Transverse colon (tissue), 4 donors: ENCODE data around the gene DNAJB6. TPM values are rescaled to one million over a fixed set of nuclear protein-coding genes. Genes with fewer than 3 reads are reported as not detected.

ENCODE experiments used
- DNase-seq: peaks from one replicate; pipeline ENCODE4 v3.0.0-alpha.2; 2019
- H3K27ac ChIP-seq, 4 donors: fragments of 200-600 bp; sonication (generic); 2 replicates each; pipeline ENCODE4 v1.5.1; 2016 to 2018; ENCODE audit warnings: inconsistent platforms in 4 of 4
- H3K27me3 ChIP-seq: fragments of 200-600 bp; sonication (generic); 2 replicates; pipeline ENCODE4 v1.5.1; 2017; ENCODE audit warnings: inconsistent platforms
- H3K36me3 ChIP-seq, 4 donors: fragments of 200-600 bp; sonication (generic); 2 replicates each; pipeline ENCODE4 v1.5.1; 2017 to 2019; ENCODE audit warnings: inconsistent platforms in 4 of 4
- H3K4me1 ChIP-seq, 4 donors: fragments of 200-600 bp; sonication (generic); 2 replicates each; pipeline ENCODE4 v1.5.1; 2017 to 2020; ENCODE audit warnings: inconsistent platforms in 4 of 4
- H3K4me3 ChIP-seq, 4 donors: fragments of 200-600 bp; sonication (generic); 1 replicate in 1 of 4; 2 replicates in 3 of 4; pipeline versions ENCODE4 v1.5.1 to v1.6.1; 2017 to 2019; ENCODE audit warnings: inconsistent platforms in 4 of 4
- H3K9me3 ChIP-seq, 2 donors: fragments of 200-600 bp; sonication (generic); 2 replicates each; pipeline ENCODE4 v1.5.1; 2017 to 2019; ENCODE audit warnings: inconsistent platforms in 2 of 2
- EP300 ChIP-seq: sonication (generic); formaldehyde crosslinking; IDR thresholded peaks from one replicate; pipeline ENCODE4 v1.6.1; 2017; ENCODE audit warnings: antibody characterized with exemption, low read depth
- POLR2A ChIP-seq: fragments of 450-650 bp; IDR thresholded peaks from one replicate; pipeline ENCODE4 v1.6.1; 2016; ENCODE audit warnings: antibody characterized with exemption, mild to moderate bottlenecking, moderate library complexity
- POLR2AphosphoS5 ChIP-seq, 3 donors: sonication (generic); formaldehyde crosslinking; IDR thresholded peaks; one replicate each; pipeline ENCODE4 v1.6.1; 2016; ENCODE audit warnings: antibody characterized with exemption in 3 of 3
- WGBS, 2 donors: methylation state at CpG; one replicate each; pipeline ENCODE4 v1.1.5; 2018; ENCODE audit warnings: low coverage in 1 of 2; 5-methylcytosine and 5-hydroxymethylcytosine counted together
- in situ Hi-C, 4 donors: fragments of 200-750 bp; cut with MboI; loops; one replicate each; pipeline versions ENCODE4 v1.15.0 to v1.15.1; 2017; ENCODE audit warnings: low sequenced_read_pairs in 3 of 4, low pct_ligation_motif_present in 1 of 4, low pct_unique_long_range_greater_than_20kb in 1 of 4
- intact Hi-C: fragments of 100-400 bp; cut with DNase I; formaldehyde crosslinking; loops from one replicate; pipeline ENCODE4 v1.15.1; 2023; ENCODE audit warnings: low total_unique reads
- total RNA-seq, 4 donors: library from RNA; depleted of rRNA; stranded (reverse); fragments of >200 nt; gene quantifications; one replicate each; pipeline ENCODE4 v1.1.0, GENCODE V29; 2016
- TF ChIP-seq, protein P1 (sequence below), 5 experiments: fragments of 200-600 bp in 3 of 5; fragments of 450-650 bp in 2 of 5; sonication (generic) in 3 of 5; IDR thresholded peaks; 1 replicate in 2 of 5; 2 replicates in 3 of 5; pipeline ENCODE4 v1.5.1; 2016 to 2017; ENCODE audit warnings: antibody characterized with exemption in 5 of 5, inconsistent platforms in 3 of 5, mild to moderate bottlenecking in 2 of 5, moderate library complexity in 1 of 5

DNAJB6 gene
- total RNA-seq, 4 donors from 2014 or later = 47.0 to 87.6 (median 60.5) TPM

DNA sequence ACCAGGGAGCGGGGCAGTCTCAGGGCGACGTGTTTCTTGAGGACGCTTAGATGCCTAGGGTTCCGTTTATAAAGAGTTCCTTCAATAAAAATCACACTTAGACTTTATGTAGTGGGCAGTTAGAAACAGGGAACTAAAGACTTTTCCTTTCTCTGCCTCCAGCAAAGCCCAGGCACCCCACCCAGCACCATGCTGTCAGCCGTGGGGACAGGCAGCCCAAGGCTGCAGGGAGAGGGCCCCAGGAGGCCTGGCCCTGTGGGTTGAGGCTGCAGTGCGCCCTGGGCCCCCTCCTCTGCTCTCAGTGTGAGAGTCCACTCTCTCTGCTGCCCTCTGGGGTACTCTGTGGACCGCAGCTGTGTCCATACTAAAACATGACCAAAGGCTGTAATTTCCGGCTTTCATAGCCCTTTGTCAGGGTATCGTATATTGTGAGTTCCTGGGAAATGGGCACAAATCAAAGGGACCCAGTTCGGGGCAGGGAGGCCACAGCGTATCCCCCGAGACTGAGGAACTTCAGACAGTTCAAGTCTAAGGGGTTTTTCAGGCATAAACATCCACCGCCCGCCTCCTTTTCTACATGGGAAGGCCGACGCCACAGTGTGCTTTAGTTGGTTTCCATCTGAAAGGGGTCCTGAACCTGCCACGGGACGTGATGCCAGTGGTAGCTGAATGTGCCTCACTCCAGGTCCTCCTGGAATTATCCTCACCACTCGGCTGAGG is 59.7 kb downstream of the DNAJB6 start:
- no peaks in the 10 kb centered on the region for H3K9me3 ChIP-seq
- WGBS, 2 donors = 94 to 100% methylated on average over 3 to 20 of the region's 20 CpGs
- peaks cover 0 to 12% (median 0%) of the 10 kb centered on the region in 4 donors for H3K36me3 ChIP-seq
- no peak for TF ChIP-seq POLR2AphosphoS5 (IDR thresholded peaks at IDR 0.05)
- TF ChIP-seq EP300 = no peak
- TF ChIP-seq POLR2A = no peak
- TF ChIP-seq, protein P1, sequence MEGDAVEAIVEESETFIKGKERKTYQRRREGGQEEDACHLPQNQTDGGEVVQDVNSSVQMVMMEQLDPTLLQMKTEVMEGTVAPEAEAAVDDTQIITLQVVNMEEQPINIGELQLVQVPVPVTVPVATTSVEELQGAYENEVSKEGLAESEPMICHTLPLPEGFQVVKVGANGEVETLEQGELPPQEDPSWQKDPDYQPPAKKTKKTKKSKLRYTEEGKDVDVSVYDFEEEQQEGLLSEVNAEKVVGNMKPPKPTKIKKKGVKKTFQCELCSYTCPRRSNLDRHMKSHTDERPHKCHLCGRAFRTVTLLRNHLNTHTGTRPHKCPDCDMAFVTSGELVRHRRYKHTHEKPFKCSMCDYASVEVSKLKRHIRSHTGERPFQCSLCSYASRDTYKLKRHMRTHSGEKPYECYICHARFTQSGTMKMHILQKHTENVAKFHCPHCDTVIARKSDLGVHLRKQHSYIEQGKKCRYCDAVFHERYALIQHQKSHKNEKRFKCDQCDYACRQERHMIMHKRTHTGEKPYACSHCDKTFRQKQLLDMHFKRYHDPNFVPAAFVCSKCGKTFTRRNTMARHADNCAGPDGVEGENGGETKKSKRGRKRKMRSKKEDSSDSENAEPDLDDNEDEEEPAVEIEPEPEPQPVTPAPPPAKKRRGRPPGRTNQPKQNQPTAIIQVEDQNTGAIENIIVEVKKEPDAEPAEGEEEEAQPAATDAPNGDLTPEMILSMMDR (IDR thresholded peaks at IDR 0.05) = no peak
- H3K27ac ChIP-seq = no peak overlapping the region
- DNase-seq = no peak
- peaks cover 0 to 32% (median 14%) of the 10 kb centered on the region in 4 donors for H3K4me1 ChIP-seq
- no peaks in the 10 kb centered on the region for H3K27me3 ChIP-seq
- intact Hi-C loops = no loop called here
- H3K4me3 ChIP-seq = no peak overlapping the region
- in situ Hi-C loops = no loop called here

DNA sequence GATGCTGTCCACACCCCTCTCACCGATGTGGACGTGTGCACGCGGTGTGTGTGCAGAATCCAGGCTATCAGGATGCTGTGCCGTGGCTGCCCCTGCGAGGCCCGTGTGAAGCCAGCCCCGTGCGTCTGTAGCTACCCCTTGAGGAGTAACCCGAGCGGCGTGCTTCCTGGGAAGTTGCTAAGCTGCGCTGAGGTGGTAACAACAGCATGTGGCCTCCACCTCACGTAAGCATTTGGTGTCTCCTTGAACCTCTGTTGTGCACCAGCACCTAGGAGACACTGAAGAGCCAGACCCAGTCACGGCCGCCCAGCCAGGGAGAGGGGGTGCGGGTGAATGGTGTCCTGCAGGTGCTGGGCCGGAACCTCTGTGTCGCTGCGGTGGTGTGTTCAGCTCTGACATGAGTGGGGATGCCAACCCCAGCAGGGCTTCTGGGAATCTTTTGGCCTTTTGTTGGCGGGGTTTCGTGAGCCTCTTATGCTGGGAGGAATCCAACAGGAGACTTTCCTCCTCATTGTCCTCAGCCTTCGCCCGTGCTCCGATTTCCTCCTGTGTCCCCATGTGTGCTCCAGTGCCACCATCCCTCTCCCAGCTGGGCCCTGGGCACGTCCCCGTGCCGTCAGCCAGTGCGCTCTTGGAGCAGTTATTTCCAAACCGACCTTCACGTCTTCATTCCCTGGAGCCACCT is 60.4 kb downstream of the DNAJB6 start:
- 93% methylated on average over 31 of the region's 31 CpGs; no CpG with 5 or more reads in 1 of the 2 donors for WGBS, 2 donors
- Histone ChIP-seq H3K27ac (peak overlapping the region; percentile 6 to 64 (median 40)), H3K27me3 (no peaks in the 10 kb centered on the region), H3K4me1 (peaks cover 0 to 32% (median 14%) of the 10 kb centered on the region in 4 donors), H3K36me3 (peaks cover 0 to 12% (median 0%) of the 10 kb centered on the region in 4 donors), H3K9me3 (no peaks in the 10 kb centered on the region), H3K4me3 (no peak overlapping the region)
- intact Hi-C loops (no loop called here), in situ Hi-C loops (no loop called here)
- no peak for DNase-seq
- TF ChIP-seq POLR2A (no peak), POLR2AphosphoS5 (IDR thresholded peaks at IDR 0.05) (no peak), EP300 (no peak)
- TF ChIP-seq, protein P1 (IDR thresholded peaks at IDR 0.05) = no peak

DNA sequence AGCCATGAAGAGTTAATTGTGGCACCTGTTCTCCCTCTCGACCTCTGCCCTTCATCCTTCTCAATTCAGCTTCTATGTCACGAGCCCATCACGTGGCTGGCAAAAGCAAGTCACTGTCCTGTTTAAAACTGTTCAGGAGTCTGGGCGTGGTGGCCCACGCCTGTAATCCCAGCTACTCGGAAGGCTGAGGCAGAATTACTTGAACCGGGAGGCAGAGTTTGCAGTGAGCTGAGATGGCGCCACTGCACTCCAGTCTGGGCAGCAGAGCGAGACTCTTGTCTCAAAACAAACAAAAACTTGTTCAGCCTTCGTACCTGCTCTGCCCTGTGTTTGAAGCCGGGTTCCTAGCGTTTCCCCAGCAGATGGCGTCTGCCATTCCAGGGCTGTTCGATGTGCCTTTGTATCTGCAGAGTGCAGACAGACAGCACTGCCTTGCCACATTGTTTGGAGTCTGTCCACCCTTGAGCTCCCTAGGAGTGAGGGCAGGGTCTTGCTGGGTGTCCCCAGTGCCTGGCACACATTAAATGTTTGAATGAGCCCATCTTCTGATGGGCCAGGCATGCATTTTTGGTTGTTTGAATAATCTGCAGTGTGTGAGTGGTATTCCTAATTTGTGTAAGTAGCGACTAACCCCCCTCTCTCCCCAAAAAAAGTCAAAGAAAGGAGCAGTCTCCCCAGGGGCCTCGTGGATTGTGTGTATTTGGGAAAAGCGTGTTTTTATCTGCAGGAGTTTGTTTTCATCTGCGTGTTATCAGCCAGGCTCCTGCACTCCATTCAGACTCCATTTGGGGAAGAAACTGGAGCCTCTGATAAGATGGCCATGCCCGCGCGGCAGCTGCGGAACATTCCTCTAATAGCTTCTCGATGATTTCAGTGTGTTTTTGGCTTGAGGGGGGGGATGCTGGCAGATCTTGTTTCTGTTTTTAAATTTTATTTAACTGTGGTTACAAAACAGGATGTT is 61.2 kb downstream of the DNAJB6 start:
- Histone ChIP-seq H3K36me3 (peaks cover 0 to 12% (median 0%) of the 10 kb centered on the region in 4 donors), H3K4me1 (peaks cover 0 to 25% (median 11%) of the 10 kb centered on the region in 4 donors), H3K27me3 (no peaks in the 10 kb centered on the region), H3K27ac (peak overlapping the region; percentile 6 to 64 (median 40)), H3K9me3 (no peaks in the 10 kb centered on the region), H3K4me3 (no peak overlapping the region)
- intact Hi-C loops = no loop called here
- DNase-seq = peak; percentile 25
- TF ChIP-seq POLR2A (no peak), POLR2AphosphoS5 (IDR thresholded peaks at IDR 0.05) (no peak), EP300 (no peak)
- TF ChIP-seq, protein P1 (IDR thresholded peaks at IDR 0.05) = peak in 2 of 5 experiments; percentile 20 to 23
- 62 to 67% methylated on average over 8 to 23 of the region's 23 CpGs for WGBS, 2 donors
- in situ Hi-C loops = no loop called here
